ENCODE results near the gene APOBEC2.

APOBEC2 gene

GRCh38 chr6:41080621-41081020 lies 27.6 kb downstream of the APOBEC2 start:
- Histone ChIP-seq H3K27ac (peak overlapping the region; percentile 86), H3K9me3 (no peaks in the 10 kb centered on the region), H3K4me1 (ENCODE audit: control insufficient read depth in 1 of 2, insufficient read depth in 1 of 2, low read depth in 1 of 2, low read length in 1 of 2) (peaks cover 61 to 70% of the 10 kb centered on the region in 2 experiments), H3K36me3 (peaks cover 41% of the 10 kb centered on the region), H3K27me3 (no peaks in the 10 kb centered on the region), H3K4me3 (ENCODE audit: low read depth in 1 of 2, low read length in 1 of 2) (peak overlapping the region; percentile 27 to 33)
- TF ChIP-seq, protein P1, sequence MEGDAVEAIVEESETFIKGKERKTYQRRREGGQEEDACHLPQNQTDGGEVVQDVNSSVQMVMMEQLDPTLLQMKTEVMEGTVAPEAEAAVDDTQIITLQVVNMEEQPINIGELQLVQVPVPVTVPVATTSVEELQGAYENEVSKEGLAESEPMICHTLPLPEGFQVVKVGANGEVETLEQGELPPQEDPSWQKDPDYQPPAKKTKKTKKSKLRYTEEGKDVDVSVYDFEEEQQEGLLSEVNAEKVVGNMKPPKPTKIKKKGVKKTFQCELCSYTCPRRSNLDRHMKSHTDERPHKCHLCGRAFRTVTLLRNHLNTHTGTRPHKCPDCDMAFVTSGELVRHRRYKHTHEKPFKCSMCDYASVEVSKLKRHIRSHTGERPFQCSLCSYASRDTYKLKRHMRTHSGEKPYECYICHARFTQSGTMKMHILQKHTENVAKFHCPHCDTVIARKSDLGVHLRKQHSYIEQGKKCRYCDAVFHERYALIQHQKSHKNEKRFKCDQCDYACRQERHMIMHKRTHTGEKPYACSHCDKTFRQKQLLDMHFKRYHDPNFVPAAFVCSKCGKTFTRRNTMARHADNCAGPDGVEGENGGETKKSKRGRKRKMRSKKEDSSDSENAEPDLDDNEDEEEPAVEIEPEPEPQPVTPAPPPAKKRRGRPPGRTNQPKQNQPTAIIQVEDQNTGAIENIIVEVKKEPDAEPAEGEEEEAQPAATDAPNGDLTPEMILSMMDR (IDR thresholded peaks at IDR 0.05), result no peak

DNA sequence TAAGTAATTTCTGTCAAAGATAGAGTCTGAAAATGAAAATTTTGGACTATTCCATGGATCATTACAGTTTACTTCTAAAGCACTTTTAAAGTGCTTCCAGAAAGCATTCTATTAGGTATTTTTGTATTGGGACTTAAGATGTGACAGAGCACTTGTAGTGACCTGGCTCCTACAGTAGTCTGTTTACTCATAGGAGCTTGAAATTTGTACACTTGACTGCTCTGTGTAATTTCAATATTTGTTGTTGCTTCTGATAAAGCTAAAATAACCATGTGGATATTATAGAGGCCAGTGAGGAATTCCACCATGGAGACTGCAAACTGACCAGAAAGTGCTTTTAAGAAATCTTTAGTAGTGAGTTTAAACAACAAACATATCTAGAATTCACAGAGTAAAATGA lies 30.1 kb downstream of the APOBEC2 start:
- Histone ChIP-seq H3K4me1 (ENCODE audit: control insufficient read depth in 1 of 2, insufficient read depth in 1 of 2, low read depth in 1 of 2, low read length in 1 of 2) (peaks cover 53 to 55% of the 10 kb centered on the region in 2 experiments), H3K4me3 (ENCODE audit: low read depth in 1 of 2, low read length in 1 of 2) (no peak overlapping the region), H3K9me3 (no peaks in the 10 kb centered on the region), H3K27ac (no peak overlapping the region), H3K36me3 (peaks cover 60% of the 10 kb centered on the region), H3K27me3 (no peaks in the 10 kb centered on the region)
- TF ChIP-seq, protein P1 (IDR thresholded peaks at IDR 0.05), result no peak

DNA sequence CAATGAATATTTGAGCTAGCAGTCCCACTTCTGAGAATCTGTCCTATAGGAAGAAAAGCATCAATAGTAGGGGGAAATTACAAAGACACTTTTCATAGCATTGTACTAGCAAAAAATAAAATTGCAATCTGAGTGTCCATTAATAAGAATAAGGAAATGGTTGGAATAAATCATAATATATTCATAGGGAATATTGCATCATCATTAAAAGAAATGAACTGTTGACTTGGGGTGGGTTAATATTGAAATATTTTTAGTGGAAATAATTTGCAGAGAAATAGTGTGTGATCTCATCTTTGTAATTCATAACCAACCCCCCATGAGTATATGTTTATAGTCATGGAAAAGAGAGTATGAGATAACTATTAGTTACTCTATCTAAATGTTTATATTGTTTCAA lies 32.2 kb downstream of the APOBEC2 start:
- no peak overlapping the region for H3K27ac ChIP-seq
- H3K27me3 ChIP-seq, result no peaks in the 10 kb centered on the region
- no peaks in the 10 kb centered on the region for H3K9me3 ChIP-seq
- TF ChIP-seq, protein P1 (IDR thresholded peaks at IDR 0.05), result no peak
- peaks cover 68% of the 10 kb centered on the region for H3K36me3 ChIP-seq
- H3K4me1 ChIP-seq (ENCODE audit: control insufficient read depth in 1 of 2, insufficient read depth in 1 of 2, low read depth in 1 of 2, low read length in 1 of 2), result peaks cover 36 to 39% of the 10 kb centered on the region in 2 experiments
- H3K4me3 ChIP-seq (ENCODE audit: low read depth in 1 of 2, low read length in 1 of 2), result no peak overlapping the region

DNA sequence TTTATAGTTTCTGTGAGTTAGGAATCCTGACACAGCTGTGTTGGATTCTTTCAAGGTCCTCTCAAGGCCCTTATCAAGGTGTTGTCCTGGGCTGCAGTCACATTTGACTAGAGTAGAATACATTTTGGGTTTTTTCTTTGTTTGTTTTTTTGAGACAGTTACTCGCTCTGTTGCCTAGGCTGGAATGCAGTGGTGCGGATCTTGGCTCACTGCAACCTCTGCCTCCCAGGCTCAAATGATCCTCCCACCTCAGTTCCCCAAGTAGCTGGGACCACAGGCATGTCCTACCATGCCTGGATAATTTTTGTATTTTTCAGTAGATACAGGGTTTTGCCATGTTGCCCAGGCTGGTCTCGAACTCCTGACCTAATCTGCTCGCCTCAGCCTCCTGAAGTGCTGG lies 35.4 kb downstream of the APOBEC2 start:
- no peak overlapping the region for H3K27ac ChIP-seq
- H3K27me3 ChIP-seq, result no peaks in the 10 kb centered on the region
- peaks cover 93% of the 10 kb centered on the region for H3K36me3 ChIP-seq
- peaks cover 8% of the 10 kb centered on the region in 2 experiments for H3K4me1 ChIP-seq (ENCODE audit: control insufficient read depth in 1 of 2, insufficient read depth in 1 of 2, low read depth in 1 of 2, low read length in 1 of 2)
- no peaks in the 10 kb centered on the region for H3K9me3 ChIP-seq
- TF ChIP-seq, protein P1 (IDR thresholded peaks at IDR 0.05), result no peak
- no peak overlapping the region for H3K4me3 ChIP-seq (ENCODE audit: low read depth in 1 of 2, low read length in 1 of 2)

DNA sequence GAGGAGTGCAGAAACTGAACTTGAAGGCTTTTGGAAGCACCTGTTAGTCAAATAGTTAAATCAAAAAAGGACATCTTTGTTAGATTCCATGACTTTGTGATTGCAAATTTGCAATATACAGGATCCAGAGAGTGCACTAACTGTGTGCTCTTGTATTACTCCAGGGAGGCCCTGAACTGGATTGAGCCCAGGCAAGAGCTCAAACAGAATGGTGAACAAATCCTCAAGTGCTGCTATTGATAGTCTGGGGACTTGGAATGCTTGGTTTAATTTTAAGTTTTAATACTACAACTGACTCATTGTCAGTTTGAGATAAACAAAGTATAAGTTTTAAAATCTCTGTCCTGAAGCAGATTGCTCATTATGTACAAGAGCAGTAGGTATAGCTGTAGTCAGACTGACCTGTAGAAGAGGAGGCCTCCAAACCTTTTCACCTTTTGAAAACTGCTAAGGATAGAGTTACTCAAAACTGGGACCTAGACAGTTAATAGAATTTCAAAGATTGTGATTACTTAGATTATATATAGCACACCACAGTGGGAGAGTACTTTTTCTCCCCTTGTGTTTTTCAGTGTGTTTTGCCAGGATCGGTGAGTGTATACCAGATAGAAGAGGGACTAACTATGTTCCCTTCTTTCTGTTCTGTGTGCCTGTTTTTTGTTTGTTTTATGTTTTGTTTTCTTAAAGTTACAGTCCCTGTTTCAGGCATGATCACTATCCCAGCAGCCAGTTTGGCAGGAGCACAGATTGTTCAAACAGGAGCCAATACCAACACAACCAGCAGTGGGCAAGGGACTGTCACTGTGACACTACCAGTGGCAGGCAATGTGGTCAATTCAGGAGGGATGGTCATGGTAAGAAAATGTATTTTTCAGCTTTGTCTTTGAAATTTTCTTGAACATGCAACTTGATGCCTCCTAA lies 38.1 kb downstream of the APOBEC2 start:
- H3K4me3 ChIP-seq (ENCODE audit: low read depth in 1 of 2, low read length in 1 of 2), result no peak overlapping the region
- H3K27ac ChIP-seq, result peak overlapping the region; percentile 50
- H3K4me1 ChIP-seq (ENCODE audit: control insufficient read depth in 1 of 2, insufficient read depth in 1 of 2, low read depth in 1 of 2, low read length in 1 of 2), result peaks cover 6 to 8% of the 10 kb centered on the region in 2 experiments
- no peaks in the 10 kb centered on the region for H3K27me3 ChIP-seq
- TF ChIP-seq, protein P1 (IDR thresholded peaks at IDR 0.05), result no peak
- H3K9me3 ChIP-seq, result no peaks in the 10 kb centered on the region
- peaks cover 93% of the 10 kb centered on the region for H3K36me3 ChIP-seq
